GM18951 (cell line): ENCODE measurements around the gene KCNH6.

Experiments
- POLR2A ChIP-seq: IDR thresholded peaks from 4 replicates; pipeline ENCODE4 v1.6.1; 2011; ENCODE audit warnings: mild to moderate bottlenecking; ENCODE audit not compliant: insufficient read length, insufficient read depth; ENCODE audit errors: extremely low read depth
- in situ Hi-C: fragments of 300-500 bp; cut with MboI; formaldehyde crosslinking; loops from one replicate; pipeline ENCODE4 v1.12.0; 2022; ENCODE audit warnings: low sequenced_read_pairs, mixed read lengths, inconsistent platforms; ENCODE audit not compliant: unreplicated experiment

KCNH6 gene

DNA sequence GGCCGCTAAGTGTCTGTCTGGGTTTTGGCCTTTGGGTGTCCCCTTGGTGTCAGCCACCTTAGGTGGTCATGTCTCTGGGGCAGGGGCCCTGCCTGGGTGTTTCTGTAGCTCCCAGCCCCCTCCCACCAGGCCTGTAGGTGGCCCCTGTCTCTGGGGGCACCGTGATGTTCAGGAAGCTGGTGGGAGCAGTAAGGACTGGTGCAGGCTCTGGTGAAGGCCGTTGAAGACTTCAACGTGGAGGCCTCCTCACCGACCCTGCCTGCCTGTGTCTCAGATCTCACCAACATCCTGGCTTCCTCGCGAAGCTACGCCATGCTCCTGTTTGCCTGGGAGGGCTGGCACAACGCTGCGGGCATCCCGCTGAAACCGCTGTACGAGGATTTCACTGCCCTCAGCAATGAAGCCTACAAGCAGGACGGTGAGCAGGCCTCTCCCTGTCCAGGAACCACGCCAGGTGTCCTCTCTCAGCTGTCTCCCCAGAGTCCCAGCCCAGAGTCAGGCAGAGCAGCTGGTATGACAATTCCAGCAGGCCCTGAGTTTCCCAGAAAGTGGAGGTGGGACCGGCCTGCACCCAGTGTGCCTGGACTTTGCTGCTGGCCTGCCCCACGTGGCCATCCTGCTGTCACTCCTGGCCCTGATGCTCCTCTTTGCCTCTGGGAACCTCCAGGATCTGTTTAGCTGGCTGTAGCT, 43.5 kb upstream of the KCNH6 start:
- no peak for TF ChIP-seq POLR2A
- in situ Hi-C loops, result loop anchor here (5.0 kb wide), 1 partner anchor 57 kb away; no protein-coding TSS in a partner anchor

DNA sequence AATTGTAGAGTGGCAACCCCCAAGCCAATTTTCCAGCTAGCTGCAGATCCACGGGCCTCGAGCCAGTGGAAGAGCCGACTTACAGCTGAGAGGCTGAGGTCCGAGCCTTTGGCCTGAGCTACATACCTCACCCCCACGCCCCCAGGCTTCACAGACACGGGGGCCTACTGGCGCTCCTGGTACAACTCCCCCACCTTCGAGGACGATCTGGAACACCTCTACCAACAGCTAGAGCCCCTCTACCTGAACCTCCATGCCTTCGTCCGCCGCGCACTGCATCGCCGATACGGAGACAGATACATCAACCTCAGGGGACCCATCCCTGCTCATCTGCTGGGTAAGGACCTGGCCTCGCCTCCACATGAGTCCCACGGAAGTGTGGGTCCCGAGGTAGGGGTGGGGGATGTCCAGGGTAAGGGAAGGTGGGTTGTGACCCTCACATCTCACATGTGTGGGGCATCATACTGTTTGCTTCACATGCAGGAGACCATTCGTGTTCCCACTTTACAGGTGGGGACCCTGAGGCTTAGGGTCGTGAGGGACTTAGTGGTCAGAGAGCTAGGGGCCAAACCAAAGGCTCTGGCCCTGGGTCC, 42.9 kb upstream of the KCNH6 start:
- in situ Hi-C loops, result no loop called here
- TF ChIP-seq POLR2A, result no peak

DNA sequence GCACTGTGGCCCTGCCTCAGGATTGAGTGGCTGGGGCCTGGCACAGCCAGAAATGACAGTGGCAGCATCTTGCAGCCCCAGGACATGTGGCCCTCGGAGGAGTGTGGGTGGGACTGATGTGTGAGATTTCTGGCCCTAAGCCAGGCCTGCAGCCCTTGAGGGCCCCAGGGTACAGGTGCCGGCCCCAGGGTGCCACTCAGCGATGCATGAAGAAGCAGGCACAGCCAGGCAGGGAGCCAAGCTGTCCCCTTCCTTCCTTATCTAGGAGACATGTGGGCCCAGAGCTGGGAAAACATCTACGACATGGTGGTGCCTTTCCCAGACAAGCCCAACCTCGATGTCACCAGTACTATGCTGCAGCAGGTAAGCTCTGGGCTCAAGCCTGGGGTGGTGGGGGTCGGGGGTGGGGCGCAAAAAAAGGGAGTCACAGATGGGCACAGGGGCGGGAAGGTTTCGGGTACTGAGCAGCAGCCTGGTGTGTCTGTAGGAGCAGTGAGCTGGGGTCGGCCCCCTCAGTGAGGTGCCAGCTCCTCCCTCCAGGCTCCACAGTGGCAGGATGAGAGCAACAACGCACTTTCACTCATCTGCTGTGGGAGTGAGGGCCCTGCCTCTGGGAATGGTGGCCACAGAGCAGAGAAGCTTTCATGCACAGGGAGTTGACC, 42.2 kb upstream of the KCNH6 start:
- no peak for TF ChIP-seq POLR2A

DNA sequence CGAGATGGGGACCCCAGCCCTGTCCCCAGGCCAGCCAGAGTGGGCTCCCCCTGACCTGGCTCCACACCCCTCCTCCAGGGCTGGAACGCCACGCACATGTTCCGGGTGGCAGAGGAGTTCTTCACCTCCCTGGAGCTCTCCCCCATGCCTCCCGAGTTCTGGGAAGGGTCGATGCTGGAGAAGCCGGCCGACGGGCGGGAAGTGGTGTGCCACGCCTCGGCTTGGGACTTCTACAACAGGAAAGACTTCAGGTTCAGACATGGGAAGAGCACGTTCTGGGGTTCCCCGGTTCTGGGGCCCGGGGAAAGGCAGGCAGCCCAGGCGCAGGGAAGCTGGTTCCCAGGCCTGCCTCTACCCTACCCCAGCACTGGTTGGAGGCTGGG, 41.7 kb upstream of the KCNH6 start:
- TF ChIP-seq POLR2A, result no peak
- in situ Hi-C loops, result no loop called here

More for the DNA sequence above, 42.2 kb upstream of the KCNH6 start:
- in situ Hi-C loops, result no loop called here

DNA sequence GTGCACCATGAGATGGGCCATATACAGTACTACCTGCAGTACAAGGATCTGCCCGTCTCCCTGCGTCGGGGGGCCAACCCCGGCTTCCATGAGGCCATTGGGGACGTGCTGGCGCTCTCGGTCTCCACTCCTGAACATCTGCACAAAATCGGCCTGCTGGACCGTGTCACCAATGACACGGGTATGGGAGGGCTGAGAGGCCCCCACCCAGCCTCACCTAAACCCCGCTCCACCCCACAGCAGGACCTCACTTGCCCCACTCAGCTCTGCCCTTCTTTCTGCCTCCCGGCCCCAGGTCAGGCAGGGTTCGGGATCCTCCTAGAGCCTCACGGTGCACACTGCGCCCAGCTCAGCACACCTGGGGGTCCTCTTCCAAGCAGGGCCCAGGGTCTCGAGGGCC, 40.6 kb upstream of the KCNH6 start:
- in situ Hi-C loops, result no loop called here
- TF ChIP-seq POLR2A, result no peak

DNA sequence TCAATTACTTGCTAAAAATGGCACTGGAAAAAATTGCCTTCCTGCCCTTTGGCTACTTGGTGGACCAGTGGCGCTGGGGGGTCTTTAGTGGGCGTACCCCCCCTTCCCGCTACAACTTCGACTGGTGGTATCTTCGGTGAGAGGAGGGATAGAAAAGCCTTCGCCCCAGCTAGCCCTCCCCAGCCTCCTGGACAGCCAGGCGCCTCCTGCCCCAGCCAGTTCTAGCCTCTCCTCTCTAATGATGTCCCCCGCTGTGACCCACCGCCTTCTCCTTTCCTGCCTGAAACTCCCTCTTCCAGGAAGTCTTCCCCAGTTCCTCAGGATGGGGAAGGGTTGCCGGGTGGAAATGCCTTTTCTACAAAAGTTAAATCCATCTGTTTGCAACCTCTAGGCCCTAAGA, 40.1 kb upstream of the KCNH6 start:
- in situ Hi-C loops, result no loop called here
- no peak for TF ChIP-seq POLR2A

DNA sequence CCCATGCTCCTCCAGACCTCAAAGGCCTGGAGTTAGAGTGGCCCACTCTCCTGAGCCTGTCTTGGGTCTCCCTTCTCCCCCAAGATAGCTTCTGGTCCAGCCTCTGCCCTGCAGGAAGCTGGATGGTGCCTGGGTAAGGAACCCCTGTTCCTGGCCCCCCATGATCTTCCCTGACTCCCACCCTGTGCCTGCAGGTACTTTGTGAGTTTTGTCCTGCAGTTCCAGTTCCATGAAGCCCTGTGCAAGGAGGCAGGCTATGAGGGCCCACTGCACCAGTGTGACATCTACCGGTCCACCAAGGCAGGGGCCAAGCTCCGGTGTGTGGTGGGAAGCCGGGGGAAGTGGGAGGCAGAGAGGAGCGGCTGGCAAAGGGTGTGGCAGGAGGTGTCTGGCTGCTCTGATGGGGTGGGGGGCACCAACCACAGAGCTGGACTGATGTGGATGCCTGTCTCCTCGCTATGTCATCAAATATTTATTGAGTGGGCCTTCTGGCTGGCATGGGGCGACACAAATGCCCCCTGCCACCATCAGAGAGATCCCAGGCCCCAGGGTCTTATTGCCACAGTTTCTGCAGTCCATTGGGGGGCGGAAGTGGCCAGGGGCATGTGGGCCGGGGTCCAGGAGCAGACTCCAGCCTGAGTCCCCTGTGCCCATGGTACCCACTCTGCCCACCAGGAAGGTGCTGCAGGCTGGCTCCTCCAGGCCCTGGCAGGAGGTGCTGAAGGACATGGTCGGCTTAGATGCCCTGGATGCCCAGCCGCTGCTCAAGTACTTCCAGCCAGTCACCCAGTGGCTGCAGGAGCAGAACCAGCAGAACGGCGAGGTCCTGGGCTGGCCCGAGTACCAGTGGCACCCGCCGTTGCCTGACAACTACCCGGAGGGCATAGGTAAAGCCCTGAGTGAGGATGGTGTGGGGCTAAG, 39.2 kb upstream of the KCNH6 start:
- in situ Hi-C loops, result no loop called here
- TF ChIP-seq POLR2A, result no peak

DNA sequence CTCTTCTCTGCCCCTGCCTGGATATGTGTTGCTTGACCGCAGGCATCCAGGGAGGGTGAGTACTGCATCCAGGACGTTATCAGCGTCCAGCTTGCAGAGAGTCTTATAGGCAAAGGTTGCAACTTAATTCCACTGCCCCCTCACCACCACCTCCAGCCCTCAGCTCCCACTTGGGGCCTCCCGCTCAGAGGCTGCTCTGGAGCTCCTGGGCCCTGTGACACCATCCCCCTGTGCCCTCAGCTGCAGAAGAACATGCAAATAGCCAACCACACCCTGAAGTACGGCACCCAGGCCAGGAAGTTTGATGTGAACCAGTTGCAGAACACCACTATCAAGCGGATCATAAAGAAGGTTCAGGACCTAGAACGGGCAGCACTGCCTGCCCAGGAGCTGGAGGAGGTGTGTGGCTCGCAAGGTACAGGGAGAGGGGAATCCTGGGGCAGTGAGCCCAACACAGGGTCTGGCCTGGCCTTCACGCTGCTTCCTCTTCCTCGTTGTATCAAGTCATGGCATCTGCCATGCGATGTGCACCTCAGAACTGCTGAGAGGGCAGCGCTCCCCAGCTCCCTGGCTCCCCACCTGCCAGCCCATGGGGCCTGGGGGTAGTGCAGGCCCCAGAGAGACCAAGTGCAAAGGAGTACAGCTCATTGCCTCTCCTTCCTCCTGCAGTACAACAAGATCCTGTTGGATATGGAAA, 36.7 kb upstream of the KCNH6 start:
- no peak for TF ChIP-seq POLR2A
- in situ Hi-C loops, result no loop called here

DNA sequence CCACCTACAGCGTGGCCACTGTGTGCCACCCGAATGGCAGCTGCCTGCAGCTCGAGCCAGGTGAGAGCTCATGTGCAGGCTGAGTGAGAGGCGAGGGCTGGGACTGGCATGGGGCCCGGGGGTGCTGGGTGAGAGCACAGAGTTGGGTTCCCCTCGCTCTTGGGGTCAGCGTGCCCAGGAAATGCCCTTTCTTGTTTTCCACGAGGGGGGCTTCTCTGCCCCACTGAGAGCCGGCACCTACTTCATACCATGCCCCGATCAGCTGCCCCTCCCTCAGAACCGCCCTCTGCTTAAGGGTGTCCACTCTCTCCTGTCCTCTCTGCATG, 36.2 kb upstream of the KCNH6 start:
- in situ Hi-C loops, result no loop called here
- TF ChIP-seq POLR2A, result no peak

DNA sequence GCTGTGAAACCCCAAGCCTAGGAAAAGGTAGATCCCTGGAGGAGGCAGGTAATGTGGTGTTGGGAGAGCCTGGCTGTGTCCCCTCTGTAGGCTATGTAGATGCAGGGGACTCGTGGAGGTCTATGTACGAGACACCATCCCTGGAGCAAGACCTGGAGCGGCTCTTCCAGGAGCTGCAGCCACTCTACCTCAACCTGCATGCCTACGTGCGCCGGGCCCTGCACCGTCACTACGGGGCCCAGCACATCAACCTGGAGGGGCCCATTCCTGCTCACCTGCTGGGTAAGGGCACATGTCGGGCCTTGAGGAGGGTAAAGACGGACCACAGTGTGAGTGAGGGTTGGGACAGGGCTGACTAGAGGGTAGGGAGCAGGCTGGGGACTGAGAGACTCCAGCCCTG, 34.3 kb upstream of the KCNH6 start:
- TF ChIP-seq POLR2A, result no peak
- in situ Hi-C loops, result no loop called here

DNA sequence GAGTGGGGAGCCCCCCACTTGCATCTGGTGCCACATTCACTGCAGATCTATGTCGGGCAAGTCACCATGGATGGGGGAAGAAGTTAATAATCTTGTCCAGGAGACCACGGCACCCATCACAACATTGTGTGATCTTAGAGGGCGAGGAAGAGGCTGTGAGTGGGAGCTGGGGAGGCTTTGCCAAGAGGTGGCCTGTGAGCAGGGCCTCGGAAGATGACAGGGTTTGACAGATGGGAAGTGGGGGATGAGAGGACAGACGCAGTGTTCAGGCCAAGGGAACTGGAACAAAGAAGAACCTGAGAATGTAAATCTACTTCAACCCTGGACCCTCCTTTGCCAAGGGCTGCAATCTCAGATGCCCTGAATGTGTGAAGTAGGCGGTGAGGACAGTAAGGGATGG, 33.9 kb upstream of the KCNH6 start:
- TF ChIP-seq POLR2A, result no peak
- in situ Hi-C loops, result no loop called here

DNA sequence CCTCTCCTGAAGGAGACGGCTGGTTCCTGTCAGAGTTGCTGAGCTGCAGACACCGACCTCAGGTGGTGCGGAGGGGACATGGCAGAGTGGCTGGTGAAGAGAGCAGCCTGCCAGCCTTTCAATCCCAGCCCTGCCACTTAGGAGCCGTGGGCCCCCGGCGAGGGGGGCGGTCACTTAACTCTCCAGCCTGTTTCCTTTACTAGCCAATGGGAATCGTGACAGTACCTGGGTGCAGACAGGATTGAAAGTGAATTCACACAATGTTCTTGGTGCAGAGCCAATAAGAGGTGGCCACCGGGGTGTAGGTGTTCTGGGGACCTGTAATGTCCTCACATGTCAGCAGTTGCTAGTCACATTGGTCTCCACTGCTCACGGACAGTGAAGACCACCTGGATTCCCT, 32.8 kb upstream of the KCNH6 start:
- TF ChIP-seq POLR2A, result no peak
- in situ Hi-C loops, result no loop called here

DNA sequence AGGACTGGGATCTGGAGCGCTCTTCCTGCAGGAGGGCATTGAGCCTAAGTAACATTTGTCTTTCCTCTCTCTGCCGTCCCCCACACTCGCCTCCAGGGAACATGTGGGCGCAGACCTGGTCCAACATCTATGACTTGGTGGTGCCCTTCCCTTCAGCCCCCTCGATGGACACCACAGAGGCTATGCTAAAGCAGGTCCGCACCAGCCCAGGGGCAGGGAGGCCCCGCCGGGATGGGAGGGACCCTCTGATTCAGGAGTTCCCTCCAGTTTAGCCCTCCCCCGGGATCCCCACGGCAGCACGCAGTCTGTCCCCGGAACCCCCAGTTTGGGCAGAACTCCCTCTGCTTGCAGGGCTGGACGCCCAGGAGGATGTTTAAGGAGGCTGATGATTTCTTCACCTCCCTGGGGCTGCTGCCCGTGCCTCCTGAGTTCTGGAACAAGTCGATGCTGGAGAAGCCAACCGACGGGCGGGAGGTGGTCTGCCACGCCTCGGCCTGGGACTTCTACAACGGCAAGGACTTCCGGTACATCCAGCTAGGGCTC, 32.2 kb upstream of the KCNH6 start:
- no peak for TF ChIP-seq POLR2A
- in situ Hi-C loops, result no loop called here

DNA sequence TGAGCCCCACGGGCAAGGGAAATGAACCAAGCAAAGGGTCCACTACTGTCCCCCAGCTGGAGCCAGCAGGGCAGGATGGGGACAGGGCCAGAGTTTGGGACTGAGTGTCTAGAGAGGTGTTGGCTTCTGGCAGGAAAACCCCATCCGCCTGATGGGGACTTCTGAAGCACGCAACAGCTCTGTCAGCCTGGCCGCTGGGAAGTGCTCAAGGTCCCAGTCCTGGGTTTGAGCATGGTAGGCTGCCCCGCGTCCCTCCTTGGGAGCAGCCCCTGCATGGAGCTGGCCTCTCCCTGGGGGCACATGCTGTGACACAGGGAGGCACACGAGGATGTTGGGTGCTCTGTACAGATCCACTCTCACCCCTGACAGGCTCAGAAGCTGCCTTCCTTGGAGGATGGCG, 31.7 kb upstream of the KCNH6 start:
- no peak for TF ChIP-seq POLR2A
- in situ Hi-C loops, result no loop called here
